GM21786 (cell line): ENCODE measurements around the gene TUBA1C.
"Not testable (repeated sequence)": the region's sequence is repeated elsewhere in the genome, so short reads cannot be mapped to it uniquely, and the experiment has no call there.

Experiments
- ATAC-seq: cut with Tn5 transposase; IDR thresholded peaks from one replicate; pipeline ENCODE4 v1.9.1; 2021; ENCODE audit not compliant: unreplicated experiment

The TUBA1C gene

DNA sequence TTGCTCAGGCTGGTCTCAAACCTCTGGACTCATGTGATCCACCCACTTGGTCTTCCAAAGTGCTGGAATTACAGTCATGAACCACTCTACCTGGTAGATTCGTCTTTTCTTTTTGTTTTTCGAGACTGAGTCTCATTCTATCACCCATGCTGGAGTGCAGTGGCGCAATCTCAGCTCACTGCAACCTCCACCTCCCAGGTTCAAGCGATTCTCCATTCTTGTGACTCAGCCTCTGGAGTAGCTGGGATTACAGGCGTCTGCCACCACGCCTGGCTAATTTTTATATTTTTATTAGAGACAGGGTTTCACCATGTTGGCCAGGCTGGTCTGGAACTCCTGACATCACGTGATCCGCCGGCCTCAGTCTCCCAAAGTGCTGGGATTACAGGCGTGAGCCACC, 9.4 kb upstream of the TUBA1C start:
- ATAC-seq, result not testable (repeated sequence)

DNA sequence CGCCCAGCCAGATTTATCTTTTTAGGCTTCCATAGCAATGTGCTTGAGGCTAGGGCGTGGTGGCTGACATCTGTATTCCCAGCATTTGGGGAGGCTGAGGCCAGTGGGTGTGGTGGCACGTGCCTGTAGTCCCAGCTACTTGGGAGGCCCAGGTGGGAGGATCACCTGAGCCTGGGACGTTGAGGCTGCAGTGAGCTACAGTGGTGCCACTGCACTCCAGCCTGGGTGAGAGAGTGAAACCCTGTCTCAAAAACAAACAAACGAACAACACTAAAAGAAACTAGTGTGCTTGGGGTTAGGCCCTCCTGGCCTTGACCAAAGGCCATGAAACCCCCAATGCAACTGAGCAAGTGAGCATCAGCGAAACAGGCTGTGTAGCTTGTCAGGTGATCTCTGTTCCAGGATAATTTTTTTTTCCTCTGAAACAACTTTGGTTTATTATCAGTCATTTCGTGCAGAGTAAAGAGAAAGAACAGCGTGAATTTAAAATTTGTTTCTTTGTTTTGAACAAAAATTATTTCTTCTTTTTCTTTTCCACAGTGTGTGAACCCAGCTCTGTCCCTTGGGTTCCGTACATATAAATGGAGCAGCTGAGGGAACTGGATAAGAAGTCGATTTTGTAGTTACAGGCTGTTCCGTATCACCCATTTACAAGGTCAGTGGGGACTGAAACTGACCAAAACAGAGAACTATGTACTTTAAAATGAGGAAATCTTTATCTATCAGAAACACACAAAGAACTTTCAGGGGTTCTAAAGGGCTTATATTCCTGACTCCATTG, 8.8 kb upstream of the TUBA1C start:
- ATAC-seq, result no peak

DNA sequence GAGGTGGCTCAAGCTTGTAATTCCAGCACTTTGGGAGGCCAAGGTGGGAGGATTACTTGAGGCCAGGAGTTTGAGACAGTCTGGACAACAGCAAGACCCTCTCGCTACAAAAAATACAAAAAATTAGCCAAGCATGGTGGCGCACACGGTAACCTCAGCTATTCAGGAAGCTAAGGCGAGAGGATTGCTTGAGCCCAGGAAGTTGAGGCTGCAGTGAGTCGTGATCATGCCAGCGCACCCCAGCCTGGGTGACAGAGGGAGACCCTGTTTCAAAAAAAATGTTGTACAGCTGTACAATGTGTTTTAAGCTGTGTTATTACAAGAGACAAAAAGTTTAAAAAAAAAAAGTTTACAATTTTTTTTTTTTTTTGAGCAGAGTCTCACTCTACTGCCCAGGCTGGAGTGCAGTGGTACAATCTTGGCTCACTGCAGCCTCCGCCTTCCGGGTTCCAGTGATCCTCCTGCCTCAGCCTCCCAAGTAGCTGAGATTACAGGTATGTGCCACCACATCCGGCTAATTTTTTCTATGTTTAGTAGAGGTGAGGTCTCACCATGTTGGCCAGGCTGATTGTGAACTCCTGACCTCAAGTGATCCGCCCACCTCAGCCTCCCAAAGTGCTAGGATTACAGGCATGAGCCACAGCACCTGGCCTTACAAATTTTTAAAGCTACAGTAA, 7.2 kb upstream of the TUBA1C start:
- ATAC-seq, result not testable (repeated sequence)

DNA sequence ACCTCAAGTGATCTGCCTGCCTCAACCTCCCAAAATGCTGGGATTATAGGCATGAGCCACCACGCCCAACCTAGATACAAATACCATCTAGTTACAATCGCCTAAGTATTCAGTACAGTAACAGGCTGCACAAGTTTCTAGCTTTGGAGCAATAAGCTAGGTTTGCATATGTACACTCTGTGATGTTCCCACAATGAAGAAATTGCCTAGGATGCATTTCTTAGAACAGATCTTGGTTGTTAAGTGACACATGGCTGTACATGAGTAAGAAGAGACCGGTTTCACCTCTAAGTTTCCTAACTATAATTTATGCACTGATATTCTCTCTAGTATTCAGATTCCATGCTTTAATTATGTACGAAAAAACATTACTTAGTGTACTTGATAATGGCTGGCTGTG, 5.4 kb upstream of the TUBA1C start:
- no peak for ATAC-seq

DNA sequence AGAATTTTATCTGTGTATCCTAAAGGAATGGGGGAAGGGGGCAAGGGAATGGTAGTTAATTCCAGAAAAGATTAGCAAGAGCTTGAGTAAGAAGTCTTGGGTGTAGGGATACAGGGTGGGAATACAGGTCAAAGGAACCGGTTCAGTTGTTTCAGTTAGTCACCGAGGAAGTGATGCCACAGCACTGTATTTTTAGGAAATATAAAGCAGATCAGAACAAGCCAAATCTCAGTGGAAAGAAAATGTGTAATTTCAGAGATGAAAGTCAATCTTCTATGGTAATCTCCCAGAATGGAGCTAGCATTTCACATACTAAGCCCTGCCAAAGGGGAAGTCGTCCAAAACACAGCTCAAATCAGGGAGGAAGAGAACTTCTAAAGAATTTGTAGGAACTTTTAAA, 4.7 kb upstream of the TUBA1C start:
- ATAC-seq, result no peak

DNA sequence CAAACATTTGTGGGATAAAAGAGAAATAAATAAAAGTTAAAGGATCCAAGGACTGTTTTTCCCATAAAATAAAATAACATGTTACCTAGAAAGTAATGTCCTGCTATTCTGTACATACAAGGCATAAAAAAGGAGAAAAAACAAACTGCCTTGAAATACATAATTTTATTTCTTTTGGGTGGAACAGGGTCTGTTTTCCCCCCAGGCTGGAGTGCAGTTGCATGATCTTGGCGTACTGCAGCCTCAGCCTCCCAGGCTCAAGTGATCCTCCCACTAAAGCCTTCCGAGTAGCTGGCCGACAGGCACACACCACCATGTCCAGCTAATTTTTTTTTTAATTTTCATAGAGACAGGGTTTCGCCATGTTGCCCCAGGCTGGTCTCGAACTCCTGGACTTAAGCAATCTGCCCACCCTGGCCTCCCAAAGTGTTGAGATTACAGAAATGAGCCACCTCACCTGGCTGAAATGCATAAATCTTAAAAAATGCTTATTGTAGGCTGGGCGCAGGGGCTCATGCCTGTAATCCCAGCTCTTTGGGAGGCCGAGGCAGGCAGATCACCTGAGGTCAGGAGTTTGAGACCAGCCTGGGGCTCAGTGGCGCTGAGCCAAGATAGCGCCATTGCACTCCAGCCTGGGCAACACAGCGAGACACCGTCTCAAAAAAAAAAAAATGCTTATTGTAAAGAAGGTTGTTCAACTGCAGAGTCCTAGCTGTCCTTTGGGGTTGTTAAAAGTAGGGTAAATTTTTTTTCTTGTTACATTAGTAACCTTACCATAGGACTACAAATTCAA, 4.1 kb upstream of the TUBA1C start:
- no peak for ATAC-seq

DNA sequence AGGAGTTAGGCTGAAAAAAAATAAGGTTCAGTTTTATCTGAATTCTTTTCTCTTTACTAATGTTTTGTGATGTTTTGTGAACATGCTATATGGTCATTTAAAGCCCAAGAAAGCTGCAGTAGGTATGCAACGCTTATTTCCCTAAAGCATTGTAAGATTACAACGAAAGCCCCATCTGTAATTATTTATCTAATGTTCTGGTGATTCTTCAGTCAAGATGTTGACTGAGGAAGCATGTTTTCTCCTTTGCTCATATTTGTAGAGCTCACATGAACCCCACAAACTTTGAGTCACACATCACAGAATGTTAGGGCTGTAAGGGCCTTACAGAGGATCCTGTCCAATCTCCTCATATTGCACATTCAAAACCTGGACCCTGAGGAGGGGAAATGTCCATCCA, 3.2 kb upstream of the TUBA1C start:
- ATAC-seq, result no peak

DNA sequence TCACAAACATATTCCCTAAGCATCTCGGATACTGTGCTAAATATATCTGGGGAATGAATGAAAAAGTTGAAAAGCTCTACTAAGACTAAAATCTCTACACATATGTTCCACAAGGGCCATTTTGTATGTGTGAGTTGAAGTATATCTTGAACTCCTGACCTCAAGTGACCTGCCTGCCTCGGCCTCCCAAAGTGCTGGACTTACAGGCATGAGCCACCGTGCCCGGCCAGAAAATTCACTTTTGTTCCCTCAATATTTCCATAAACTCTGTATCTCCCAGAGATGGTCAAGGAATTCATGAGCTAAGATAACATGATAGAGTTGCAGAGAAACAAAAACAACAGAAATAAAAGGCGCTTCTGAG, 1.5 kb upstream of the TUBA1C start:
- ATAC-seq, result no peak

DNA sequence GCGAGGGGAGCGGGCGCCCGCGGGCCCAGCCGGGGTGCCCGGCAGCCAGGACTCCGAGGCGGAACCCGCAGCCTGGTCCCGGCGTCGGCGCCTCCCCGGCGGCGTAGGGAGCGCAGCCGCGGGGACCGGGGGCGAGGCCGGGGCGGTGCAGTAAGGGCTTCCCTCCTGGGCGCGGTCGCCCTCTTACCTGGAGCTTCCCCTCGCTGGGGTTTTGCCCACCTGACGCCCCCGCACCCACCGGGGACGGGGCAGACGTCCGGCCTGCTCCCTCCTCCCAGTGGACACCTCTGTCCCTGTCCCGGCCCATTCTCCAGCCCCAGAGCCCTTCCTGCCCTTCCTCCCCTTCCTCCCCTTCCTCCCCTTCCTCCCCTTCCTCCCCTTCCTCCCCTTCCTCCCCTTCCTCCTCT, 413 bp upstream of the TUBA1C start:
- peak; percentile 13 for ATAC-seq

DNA sequence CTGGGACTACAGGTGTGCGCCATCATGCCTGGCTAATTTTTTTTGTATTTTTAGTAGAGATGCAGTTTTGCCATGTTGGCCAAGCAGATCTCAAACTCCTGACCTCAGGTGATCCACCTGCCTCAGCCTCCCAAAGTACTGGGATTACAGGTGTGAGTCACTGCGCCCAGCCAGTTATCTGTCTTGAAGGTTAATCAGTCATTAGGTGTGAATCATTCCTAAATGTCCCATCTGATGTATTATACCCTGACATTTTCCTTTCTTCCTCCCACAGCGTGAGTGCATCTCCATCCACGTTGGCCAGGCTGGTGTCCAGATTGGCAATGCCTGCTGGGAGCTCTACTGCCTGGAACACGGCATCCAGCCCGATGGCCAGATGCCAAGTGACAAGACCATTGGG, 4.3 kb downstream of the TUBA1C start:
- not testable (repeated sequence) for ATAC-seq

DNA sequence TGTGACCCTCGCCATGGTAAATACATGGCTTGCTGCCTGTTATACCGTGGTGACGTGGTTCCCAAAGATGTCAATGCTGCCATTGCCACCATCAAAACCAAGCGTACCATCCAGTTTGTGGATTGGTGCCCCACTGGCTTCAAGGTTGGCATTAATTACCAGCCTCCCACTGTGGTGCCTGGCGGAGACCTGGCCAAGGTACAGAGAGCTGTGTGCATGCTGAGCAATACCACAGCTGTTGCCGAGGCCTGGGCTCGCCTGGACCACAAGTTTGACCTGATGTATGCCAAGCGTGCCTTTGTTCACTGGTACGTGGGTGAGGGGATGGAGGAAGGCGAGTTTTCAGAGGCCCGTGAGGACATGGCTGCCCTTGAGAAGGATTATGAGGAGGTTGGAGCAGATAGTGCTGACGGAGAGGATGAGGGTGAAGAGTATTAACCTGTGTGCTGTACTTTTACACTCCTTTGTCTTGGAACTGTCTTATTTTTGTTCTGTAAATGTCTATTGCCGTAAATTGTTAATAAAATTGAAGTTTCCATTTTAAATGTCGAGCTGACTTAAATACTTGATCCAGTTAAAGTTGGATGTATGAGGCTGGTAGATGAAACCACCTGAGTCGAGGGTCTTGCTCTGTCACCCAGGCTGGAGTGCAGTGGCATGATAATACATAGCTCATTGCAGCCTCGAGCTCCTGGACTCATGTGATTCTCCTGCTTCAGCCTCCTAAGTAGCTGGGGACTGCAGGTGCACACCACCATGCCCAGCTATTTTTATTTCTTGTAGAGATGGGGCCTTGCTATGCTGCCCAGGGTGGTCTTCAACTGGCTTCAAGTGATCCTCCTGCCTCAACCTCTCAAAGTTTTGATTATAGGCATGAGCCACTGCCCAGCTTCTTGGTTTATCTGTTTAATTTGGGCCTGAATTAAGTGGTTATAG, 8.2 kb downstream of the TUBA1C start:
- ATAC-seq, result no peak

DNA sequence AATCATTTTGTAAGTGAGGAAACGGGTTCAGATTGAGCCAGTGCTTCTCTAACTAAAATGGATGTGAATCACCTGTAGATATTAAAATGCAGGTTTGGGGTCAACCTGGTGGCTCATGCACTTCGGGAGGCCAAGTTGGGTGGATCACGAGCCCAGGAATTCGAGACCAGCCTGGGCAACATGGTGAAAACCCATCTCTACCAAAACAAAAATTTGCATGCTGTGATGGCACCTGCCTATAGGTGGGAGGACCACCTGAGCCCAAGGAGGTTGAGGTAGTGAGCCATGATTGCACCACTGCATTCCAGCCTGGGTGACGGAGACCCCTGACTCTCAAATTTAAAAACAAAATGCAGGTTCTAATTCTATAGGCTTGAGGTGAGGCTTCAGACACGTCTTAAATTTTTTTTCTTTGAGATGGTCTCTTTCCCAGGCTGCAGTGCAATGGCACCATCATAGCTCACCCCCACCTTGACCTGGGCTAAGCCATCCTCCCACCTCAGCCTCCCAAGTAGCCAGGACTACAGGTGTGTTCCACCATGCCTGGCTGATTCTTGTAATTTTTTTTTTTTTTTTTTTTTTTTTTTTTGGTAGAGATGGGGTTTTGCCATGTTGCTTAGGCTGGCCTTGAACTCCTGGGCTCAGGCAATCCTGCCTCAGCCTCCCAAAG, 9.0 kb downstream of the TUBA1C start:
- ATAC-seq, result no peak

DNA sequence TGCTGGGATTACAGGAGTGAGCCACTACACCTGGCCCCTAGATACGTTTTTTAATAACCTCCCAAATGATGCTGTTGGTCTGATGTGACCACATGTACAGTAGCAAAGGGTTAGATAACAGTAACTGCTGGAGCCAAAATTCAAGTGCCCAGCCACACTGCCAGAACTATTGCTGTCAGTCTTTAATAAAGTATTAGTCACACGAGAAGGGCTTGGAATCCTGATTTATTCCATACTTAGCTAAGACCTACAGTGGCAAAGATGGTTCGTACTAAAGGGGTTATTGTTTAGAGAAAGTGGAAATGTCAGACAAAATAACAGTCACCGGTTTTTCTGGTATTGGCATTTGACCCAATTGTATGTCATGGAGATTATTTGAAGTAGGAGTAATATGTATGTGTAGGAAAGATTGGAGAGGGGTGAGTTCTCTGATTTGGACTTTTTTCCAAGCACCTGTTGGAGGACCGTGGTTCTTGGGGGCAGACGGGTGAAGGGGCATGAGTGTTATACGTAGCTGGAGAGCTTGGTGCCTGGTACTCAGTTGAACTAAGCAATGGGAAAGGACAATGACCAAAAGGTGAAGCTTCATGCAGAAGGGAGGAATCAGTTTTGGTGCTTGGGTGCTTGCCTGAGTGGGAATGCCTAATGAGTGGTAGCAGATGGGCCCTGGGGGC, 9.7 kb downstream of the TUBA1C start:
- no peak for ATAC-seq

DNA sequence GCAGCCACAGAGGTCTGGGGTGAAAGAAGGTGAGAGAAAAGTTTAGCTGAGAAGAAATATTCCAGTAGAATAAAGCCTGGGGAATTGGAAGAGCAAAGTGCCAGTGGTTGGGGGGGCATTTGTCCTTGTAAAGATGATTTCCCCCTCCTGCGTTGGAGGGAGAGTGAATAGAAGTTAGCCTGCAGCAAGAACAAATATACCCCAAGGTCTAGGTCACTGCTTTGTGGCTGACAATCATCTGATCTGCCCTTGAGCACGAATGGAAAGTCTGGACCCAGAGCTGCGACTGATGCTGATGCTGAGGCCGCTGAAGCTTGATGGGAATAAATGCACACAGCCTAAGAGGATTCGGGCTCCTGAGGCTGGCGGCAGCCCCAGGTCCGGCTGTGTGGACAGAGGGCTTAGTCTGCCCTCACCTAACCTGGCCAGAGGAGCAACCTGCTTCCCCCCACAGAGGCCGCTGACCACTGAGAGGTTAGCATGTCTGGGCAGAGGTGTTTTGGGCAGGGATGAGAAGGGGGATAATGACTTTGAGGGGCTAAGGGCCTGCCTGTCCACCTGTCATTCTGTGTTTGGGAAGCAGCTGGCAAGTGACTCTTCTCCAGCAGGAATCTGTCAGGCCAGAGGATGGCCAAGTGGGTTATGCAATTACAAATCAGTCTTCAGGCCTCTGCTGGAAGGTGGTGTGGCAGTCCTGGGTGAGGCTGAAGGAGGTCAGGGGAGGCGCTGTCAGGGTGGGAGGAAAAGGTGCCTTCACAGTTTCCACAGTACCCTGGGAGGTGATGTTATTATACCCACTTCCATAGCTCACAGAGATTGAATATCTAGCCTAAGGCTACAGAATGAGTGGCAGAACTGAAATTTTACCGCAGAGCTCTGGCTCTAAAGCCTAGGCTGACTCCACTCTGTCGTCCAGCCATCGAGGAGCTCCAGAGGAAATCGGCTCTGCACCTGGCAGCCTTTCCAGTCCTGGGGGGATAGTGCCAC, 11.7 kb downstream of the TUBA1C start:
- ATAC-seq, result no peak

DNA sequence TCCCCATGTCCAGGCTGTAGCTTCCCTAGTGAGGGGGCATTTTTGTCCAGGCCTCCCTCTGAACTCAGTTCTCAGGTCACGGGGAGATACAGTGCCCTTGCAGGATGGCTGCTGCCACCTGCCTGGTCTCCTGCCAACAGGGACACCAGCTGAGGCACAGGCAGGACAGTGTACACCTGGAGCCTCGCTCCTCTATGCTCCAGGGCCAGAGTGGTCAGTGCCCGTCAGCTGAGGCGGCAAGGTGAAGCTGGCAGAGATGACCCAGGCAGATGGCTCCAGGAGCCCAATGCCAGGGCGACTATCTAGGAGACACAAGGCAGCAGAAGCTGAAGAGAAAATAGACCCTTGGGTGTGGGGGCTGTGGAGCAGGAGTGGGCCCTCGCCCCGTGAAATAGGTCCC, 12.6 kb downstream of the TUBA1C start:
- ATAC-seq, result no peak

DNA sequence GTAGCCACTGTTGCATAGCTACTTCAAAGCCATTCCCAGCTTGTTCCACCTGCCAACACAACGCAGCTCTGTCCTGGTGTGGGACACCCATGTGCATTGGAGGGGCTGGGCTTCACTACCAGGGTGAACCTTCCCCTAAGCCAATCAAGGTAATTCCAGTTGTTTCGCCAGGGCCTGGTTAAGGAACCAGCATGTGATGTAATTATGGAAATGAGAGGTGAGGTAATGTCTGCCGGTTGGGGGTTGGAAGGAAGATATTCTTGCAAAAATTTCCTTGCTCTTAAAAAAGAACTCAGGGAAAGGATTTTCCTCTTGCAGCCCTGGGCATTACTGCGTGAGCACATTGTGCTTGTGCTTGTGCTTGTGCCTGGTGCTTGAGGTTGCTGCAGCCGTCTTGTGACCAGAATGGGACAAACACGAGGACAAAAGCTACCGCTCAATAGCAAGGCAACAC, 14.9 kb downstream of the TUBA1C start:
- ATAC-seq, result no peak

DNA sequence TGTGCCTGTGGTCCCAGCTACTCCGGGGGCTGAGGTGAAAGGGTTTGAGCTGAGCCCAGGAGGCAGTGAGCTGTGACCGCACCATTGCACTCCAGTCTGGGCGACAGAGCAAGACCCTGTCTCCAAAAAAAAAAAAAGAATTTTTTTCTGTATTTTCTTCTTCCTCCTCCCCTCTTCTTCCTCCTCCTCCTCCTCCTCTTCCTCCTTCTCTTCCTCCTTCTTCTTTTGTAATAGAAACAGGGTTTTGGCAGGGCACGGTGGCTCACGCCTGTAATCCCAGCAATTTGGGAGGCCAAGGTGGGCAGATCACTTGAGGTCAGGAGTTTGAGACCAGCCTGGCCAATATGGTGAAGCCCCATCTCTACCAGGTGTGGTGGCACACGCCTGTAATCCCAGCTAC, 15.7 kb downstream of the TUBA1C start:
- not testable (repeated sequence) for ATAC-seq

DNA sequence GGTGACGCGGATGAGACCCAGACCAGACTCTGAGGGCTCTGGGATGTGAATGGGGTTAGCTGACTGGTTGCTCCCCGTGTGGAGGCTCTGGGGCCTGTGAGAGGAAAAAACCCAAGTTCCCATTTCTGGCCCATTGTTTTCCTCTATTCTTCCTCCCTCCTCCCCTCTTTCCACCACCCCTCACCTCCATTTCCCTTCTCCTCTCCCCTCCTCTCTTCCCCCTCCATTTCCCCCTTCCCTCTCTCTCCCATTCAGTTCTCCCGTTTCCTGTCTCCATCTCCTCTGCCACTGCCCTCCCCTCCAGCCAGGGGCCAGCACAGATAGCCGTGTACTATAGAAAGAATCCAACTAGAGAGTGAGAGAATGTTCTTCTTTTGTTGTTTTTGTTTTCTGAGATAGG, 17.4 kb downstream of the TUBA1C start:
- no peak for ATAC-seq
